ENCODE results near the gene ITGA6.

GRCh38 chr2:172461591-172462372 lies 34.4 kb downstream of the ITGA6 start:
- TF ChIP-seq, protein P1, sequence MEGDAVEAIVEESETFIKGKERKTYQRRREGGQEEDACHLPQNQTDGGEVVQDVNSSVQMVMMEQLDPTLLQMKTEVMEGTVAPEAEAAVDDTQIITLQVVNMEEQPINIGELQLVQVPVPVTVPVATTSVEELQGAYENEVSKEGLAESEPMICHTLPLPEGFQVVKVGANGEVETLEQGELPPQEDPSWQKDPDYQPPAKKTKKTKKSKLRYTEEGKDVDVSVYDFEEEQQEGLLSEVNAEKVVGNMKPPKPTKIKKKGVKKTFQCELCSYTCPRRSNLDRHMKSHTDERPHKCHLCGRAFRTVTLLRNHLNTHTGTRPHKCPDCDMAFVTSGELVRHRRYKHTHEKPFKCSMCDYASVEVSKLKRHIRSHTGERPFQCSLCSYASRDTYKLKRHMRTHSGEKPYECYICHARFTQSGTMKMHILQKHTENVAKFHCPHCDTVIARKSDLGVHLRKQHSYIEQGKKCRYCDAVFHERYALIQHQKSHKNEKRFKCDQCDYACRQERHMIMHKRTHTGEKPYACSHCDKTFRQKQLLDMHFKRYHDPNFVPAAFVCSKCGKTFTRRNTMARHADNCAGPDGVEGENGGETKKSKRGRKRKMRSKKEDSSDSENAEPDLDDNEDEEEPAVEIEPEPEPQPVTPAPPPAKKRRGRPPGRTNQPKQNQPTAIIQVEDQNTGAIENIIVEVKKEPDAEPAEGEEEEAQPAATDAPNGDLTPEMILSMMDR (IDR thresholded peaks at IDR 0.05) = peak; percentile 85 to 92 (median 90)
- TF ChIP-seq POLR2A (IDR thresholded peaks at IDR 0.05) = no peak
